LNCaP clone FGC (cell line): ENCODE data around the gene HOXD8.

Experiments
- DNase-seq: peaks from one replicate; pipeline ENCODE4 v3.0.0-alpha.2; 2011; ENCODE audit warnings: low read depth
- H3K4me3 ChIP-seq: 2 replicates; pipeline ENCODE4 v1.5.1; 2011; ENCODE audit warnings: mild to moderate bottlenecking, low read depth, low read length, control low read depth
- CTCF ChIP-seq: IDR thresholded peaks from 2 replicates; pipeline ENCODE4 v1.5.1; 2012; ENCODE audit warnings: mild to moderate bottlenecking; ENCODE audit not compliant: control insufficient read depth, insufficient read depth; ENCODE audit errors: extremely low read depth

The HOXD8 gene

GRCh38 chr2:176128982-176129796, at the start of gene HOXD8:
Gene HOXD8, plus strand, starts transcription at chr2:176129705. Its CDS starts 662 bp downstream, at chr2:176130367.
- no peak within 1 kb of the TSS for H3K4me3 ChIP-seq
- no peak for DNase-seq
- TF ChIP-seq CTCF: no peak

- DNase-seq: no peak
- H3K4me3 ChIP-seq: no peak overlapping the region
- peak; percentile 64 for TF ChIP-seq CTCF
Observed at GRCh38 chr2:176079831-176080539, 49.5 kb upstream of the HOXD8 start.

GRCh38 chr2:176080540-176081375, 48.7 kb upstream of the HOXD8 start:
- no peak overlapping the region for H3K4me3 ChIP-seq
- no peak for TF ChIP-seq CTCF
- no peak for DNase-seq

- no peak for TF ChIP-seq CTCF
- no peak for DNase-seq
- H3K4me3 ChIP-seq: no peak overlapping the region
Observed at GRCh38 chr2:176081376-176081836, 48.1 kb upstream of the HOXD8 start.

- DNase-seq: no peak
- TF ChIP-seq CTCF: no peak
- H3K4me3 ChIP-seq: no peak overlapping the region
Observed at GRCh38 chr2:176081837-176082524, 47.5 kb upstream of the HOXD8 start.

GRCh38 chr2:176082525-176082823, 47.0 kb upstream of the HOXD8 start:
- no peak overlapping the region for H3K4me3 ChIP-seq
- no peak for DNase-seq
- no peak for TF ChIP-seq CTCF
